Neural crest cell (in vitro differentiated cells): ENCODE measurements around the gene ZMAT5. TPM values are rescaled to one million over a fixed set of nuclear protein-coding genes. Genes with fewer than 3 reads are reported as not detected.

Experiments used
- DNase-seq: peaks from one replicate; pipeline ENCODE4 v3.0.0; 2021; ENCODE audit warnings: low read depth, mixed read lengths, low spot score
- H3K27ac Mint-ChIP-seq: one replicate; pipeline ENCODE4 v1.8.0; 2021; ENCODE audit warnings: mild to moderate bottlenecking, mixed read lengths; ENCODE audit not compliant: unreplicated experiment
- H3K27me3 Mint-ChIP-seq: 2 replicates; pipeline ENCODE4 v1.8.0; 2021; ENCODE audit warnings: low read depth, mild to moderate bottlenecking, mixed read lengths
- H3K36me3 Mint-ChIP-seq: 2 replicates; pipeline ENCODE4 v1.8.0; 2021; ENCODE audit warnings: low read depth, mild to moderate bottlenecking, mixed read lengths
- H3K4me1 Mint-ChIP-seq: 2 replicates; pipeline ENCODE4 v1.8.0; 2021; ENCODE audit warnings: mixed read lengths
- H3K4me3 Mint-ChIP-seq: one replicate; pipeline ENCODE4 v1.8.0; 2021; ENCODE audit warnings: mild to moderate bottlenecking, mixed read lengths
- H3K9me3 Mint-ChIP-seq: 2 replicates; pipeline ENCODE4 v1.8.0; 2021; ENCODE audit warnings: mixed read lengths
- CTCF ChIP-seq: fragments of 200-600 bp; sonication (generic); conservative IDR thresholded peaks from 2 replicates; pipeline ENCODE4 v1.5.0; 2021; ENCODE audit warnings: antibody characterized with exemption, mild to moderate bottlenecking
- total RNA-seq: library from RNA; stranded (reverse); gene quantifications from 2 replicates; pipeline ENCODE4 v1.2.1, GENCODE V29; 2021

ZMAT5 gene
- total RNA-seq, 1 donor from 2014 or later, result 25.3 TPM

DNA sequence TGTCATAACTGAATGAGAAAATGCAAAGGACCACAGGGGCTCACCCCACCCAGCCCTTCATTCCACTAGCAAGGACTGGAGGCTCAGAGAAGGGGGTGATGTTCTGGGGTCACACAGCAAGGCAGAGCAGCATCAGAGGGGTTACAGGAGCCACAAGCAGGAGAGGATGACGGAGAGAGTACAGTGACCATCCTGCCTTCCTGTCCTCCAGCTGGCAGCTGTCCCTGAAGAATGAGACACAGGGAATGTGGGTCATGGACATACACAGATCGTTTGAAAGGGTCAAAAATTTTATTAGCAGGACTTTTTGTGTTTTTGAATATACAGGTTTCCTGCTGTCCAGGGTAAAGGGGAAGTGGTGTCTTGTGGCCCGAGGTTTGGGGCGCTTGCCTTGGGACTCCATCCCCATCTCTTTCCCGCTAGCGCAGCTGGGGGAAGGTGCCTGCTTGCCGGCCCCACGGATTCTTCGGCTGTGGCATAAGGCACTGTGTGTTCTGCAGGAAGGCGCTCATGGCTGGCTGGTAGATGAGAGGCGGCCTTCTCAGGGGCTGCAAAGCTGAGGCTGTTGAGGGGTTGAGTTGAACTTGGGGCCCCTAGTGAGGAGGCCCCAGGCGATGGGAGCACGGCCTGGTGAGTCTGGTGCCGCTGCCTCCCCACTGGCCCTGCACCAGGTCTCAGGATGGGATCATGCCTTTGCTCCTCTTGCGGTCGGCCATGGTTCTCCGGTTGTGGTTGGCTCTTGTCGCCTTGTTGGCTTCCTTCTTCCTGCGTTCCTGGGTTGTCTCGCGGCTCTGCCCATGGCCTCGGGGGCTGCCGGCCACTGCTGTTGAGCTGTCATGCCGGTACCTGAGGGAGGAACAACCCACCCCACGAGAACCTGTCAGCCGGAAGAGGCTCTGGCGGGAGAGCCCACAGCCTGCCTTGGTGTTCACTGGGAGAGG, 21.8 kb upstream of the ZMAT5 start:
- H3K9me3 Mint-ChIP-seq, result no peaks in the 10 kb centered on the region
- H3K27ac Mint-ChIP-seq, result no peak overlapping the region
- peaks cover 6% of the 10 kb centered on the region for H3K36me3 Mint-ChIP-seq
- no peak overlapping the region for H3K4me3 Mint-ChIP-seq
- DNase-seq, result no peak
- peaks cover 15% of the 10 kb centered on the region for H3K4me1 Mint-ChIP-seq
- TF ChIP-seq CTCF, result no peak
- no peaks in the 10 kb centered on the region for H3K27me3 Mint-ChIP-seq

DNA sequence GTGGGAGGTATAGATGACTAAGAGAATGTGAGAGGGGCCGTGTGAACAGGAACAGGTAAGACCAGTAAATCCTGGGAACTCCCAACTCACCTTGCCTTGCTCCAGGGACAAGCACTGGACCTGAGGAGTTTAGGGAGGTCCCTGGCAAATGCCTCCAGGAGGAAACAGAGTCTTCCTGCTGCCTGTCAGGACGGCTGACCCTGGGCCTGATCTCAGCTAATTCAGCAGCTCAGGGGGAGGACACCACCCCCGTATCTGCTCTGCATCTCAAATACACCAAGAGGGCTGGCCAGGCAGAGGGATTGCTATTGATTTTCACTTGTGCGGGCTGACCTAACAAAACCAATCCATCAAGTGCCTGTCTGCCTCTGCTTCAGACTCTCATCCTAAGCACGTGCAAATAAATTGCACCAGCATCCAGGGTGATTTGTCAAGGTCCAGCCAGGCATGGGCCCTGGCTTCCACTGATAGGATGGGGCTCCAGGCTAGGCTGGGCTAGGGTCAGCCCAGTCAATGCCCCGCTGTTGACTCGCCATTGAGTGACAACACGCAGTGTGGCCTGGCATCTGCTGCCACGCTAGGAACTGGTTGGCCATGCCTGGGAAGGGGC, 20.7 kb upstream of the ZMAT5 start:
- H3K4me3 Mint-ChIP-seq, result peak overlapping the region; percentile 34

DNA sequence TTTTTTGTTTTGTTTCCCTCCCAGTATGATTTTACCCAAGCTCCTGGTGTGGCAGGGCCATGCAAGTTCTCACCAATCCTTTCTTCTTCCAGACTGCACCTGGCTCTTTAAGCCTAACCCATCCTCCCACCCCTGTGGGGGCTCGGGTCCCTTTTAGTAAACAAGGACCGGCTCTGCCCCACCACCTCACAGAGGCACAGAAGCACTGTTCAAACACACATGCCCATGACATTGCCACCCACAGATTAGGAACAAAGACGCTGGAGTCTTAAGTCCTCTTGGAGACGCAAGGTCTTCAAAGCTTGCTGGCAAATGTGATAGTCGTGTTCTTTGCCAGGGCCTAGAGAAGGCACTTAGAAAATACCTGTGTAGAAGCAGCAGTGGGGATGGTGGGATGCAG, 19.2 kb upstream of the ZMAT5 start:
- TF ChIP-seq CTCF, result no peak
- peaks cover 6% of the 10 kb centered on the region for H3K36me3 Mint-ChIP-seq
- no peaks in the 10 kb centered on the region for H3K27me3 Mint-ChIP-seq
- H3K9me3 Mint-ChIP-seq, result no peaks in the 10 kb centered on the region
- DNase-seq, result no peak
- H3K4me3 Mint-ChIP-seq, result no peak overlapping the region
- H3K27ac Mint-ChIP-seq, result no peak overlapping the region
- peaks cover 18% of the 10 kb centered on the region for H3K4me1 Mint-ChIP-seq

More for the DNA sequence above, 20.7 kb upstream of the ZMAT5 start:
- peaks cover 15% of the 10 kb centered on the region for H3K4me1 Mint-ChIP-seq
- peaks cover 6% of the 10 kb centered on the region for H3K36me3 Mint-ChIP-seq
- no peak for TF ChIP-seq CTCF
- no peaks in the 10 kb centered on the region for H3K27me3 Mint-ChIP-seq
- H3K27ac Mint-ChIP-seq, result peak overlapping the region; percentile 50
- no peaks in the 10 kb centered on the region for H3K9me3 Mint-ChIP-seq
- DNase-seq, result no peak

- no peak for TF ChIP-seq CTCF
- no peaks in the 10 kb centered on the region for H3K9me3 Mint-ChIP-seq
- no peak overlapping the region for H3K27ac Mint-ChIP-seq
- no peak overlapping the region for H3K4me3 Mint-ChIP-seq
- H3K4me1 Mint-ChIP-seq, result peaks cover 23% of the 10 kb centered on the region
- H3K27me3 Mint-ChIP-seq, result no peaks in the 10 kb centered on the region
- H3K36me3 Mint-ChIP-seq, result peaks cover 2% of the 10 kb centered on the region
- no peak for DNase-seq
Measured at GRCh38 chr22:29784451-29785361, 17.9 kb upstream of the ZMAT5 start.
